HL-60 (cell line): ENCODE results near the gene SRSF9.

Experiments used
- DNase-seq, 2 experiments: peaks; one replicate each; pipeline ENCODE4 v3.0.0-alpha.2; 2010 to 2020; ENCODE audit warnings: low read depth in 1 of 2, low spot score in 1 of 2
- H3K27ac ChIP-seq: fragments of 250-450 bp; sonication (Bioruptor Pico); replicated peaks from 2 replicates; pipeline ENCODE4 v1.5.1; 2020; ENCODE audit warnings: mild to moderate bottlenecking, moderate library complexity
- H3K27me3 ChIP-seq: fragments of 250-450 bp; sonication (Bioruptor Pico); 2 replicates; pipeline ENCODE4 v1.5.1; 2021; ENCODE audit warnings: mild to moderate bottlenecking, moderate library complexity; ENCODE audit not compliant: insufficient read depth, poor library complexity, severe bottlenecking
- H3K4me3 ChIP-seq: replicated peaks from 2 replicates; pipeline ENCODE4 v1.5.1; 2011; ENCODE audit warnings: mild to moderate bottlenecking, control low read depth, low read length; ENCODE audit not compliant: insufficient read depth
- GABPA ChIP-seq: IDR thresholded peaks from 2 replicates; pipeline ENCODE4 v1.6.1; 2012; ENCODE audit warnings: low read depth
- POLR2AphosphoS5 ChIP-seq: IDR thresholded peaks from 2 replicates; pipeline ENCODE4 v1.6.1; 2012; ENCODE audit warnings: low read depth
- REST ChIP-seq: IDR thresholded peaks from 2 replicates; pipeline ENCODE4 v1.6.1; 2012; ENCODE audit warnings: low read depth; ENCODE audit not compliant: insufficient replicate concordance
- SPI1 ChIP-seq: IDR thresholded peaks from 2 replicates; pipeline ENCODE4 v1.6.1; 2012; ENCODE audit warnings: low read depth, mild to moderate bottlenecking, borderline replicate concordance
- TF ChIP-seq, protein P1 (sequence below): IDR thresholded peaks from one replicate; pipeline ENCODE4 v1.5.1; 2011; ENCODE audit warnings: low read length, control low read depth, inconsistent platforms; ENCODE audit not compliant: insufficient read depth

The SRSF9 gene

DNA sequence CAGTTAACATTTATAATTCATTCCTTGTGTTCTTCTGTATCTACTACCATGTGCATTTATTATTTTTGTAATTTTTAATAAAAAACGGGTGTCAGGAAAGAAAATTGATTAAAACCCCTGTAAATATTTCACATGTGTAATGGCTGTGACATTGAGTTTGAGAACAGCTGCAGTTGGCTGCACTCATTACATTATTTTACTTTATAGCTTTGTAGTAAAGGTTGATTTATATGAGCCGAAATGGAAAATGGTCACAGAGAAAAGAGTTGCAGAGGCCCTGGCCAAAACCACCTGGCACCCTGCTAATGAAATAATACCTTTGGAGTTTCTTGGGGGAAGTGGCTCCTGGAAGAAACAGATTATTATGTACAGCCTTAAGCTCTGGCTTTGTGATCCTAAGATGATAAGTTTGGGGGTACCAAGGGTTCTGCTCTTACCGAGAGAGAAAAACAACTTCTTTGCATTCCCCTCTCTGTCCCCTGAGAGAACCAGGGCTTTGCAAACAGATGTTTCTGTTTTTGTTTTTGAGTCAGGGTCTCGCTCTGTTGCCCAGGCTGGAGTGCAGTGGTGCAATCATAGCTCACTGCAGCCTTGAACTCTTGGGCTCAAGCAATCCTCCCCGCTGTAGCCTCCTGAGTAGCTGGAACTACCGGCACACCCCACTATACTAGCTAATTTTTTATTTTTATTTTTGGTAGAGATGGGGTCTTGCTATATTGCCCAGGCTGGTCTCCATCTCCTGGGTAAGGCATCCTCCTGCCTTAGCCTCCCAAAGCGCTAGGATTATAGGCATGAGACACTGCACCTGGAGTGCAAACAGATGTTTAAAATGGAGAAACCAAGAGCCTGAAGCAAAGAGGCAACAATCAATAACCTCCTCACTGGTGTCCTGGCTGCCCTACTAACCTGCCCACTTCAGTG is 16.7 kb upstream of the SRSF9 start:
- Histone ChIP-seq H3K4me3 (no peak overlapping the region), H3K27ac (no peak overlapping the region), H3K27me3 (no peaks in the 10 kb centered on the region)
- DNase-seq: no peak
- TF ChIP-seq POLR2AphosphoS5: no peak
- TF ChIP-seq SPI1: no peak

- no peaks in the 10 kb centered on the region for H3K27me3 ChIP-seq
- peak in 1 of 2 experiments; percentile 39 for DNase-seq
- no peak for TF ChIP-seq REST
- peak; percentile 15; the same call in 1 of the 2 replicates for TF ChIP-seq SPI1
- H3K4me3 ChIP-seq: no peak overlapping the region
- peak overlapping the region; percentile 29; the same call in 1 of the 2 replicates for H3K27ac ChIP-seq
Measured at GRCh38 chr12:120483621-120484020, 14.1 kb upstream of the SRSF9 start.

DNA sequence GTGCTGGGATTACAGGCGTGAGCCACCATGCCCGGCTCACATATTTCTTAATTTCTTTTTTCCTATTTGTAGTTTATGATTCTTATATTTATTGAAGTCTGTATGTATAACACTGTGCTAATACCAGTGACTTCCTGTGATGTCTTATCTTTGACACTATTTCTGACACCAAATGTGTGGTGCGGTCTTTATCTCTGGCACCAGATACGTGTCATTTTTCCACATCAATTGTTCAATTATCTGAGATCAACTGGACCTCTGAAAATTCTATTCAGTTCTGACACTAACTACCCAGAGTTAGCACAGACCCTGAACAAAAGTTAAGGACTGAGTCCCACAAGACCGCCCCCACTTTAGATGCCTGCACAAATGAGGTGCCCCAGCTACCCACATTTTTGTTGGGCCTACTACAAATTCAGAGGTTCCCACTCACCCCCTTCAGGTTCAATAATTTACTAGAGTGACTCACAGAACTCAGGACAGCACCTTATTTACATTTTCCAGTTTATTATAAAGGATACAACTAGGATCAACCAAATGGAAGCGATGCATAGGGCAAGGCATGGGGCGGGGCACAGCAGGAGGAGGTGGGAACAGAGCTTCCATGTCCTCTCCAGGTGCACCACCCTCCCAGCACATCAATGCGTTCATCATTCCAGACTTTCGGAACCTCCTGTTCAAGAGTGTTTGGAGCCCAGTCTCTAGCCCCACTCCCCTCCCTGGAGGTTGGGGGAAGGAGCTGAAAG is 11.6 kb upstream of the SRSF9 start:
- Histone ChIP-seq H3K27ac (no peak overlapping the region), H3K4me3 (no peak overlapping the region), H3K27me3 (no peaks in the 10 kb centered on the region)
- DNase-seq: no peak
- no peak for TF ChIP-seq SPI1
- TF ChIP-seq POLR2AphosphoS5: no peak
- TF ChIP-seq, protein P1, sequence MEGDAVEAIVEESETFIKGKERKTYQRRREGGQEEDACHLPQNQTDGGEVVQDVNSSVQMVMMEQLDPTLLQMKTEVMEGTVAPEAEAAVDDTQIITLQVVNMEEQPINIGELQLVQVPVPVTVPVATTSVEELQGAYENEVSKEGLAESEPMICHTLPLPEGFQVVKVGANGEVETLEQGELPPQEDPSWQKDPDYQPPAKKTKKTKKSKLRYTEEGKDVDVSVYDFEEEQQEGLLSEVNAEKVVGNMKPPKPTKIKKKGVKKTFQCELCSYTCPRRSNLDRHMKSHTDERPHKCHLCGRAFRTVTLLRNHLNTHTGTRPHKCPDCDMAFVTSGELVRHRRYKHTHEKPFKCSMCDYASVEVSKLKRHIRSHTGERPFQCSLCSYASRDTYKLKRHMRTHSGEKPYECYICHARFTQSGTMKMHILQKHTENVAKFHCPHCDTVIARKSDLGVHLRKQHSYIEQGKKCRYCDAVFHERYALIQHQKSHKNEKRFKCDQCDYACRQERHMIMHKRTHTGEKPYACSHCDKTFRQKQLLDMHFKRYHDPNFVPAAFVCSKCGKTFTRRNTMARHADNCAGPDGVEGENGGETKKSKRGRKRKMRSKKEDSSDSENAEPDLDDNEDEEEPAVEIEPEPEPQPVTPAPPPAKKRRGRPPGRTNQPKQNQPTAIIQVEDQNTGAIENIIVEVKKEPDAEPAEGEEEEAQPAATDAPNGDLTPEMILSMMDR: no peak
- no peak for TF ChIP-seq REST
- no peak for TF ChIP-seq GABPA

DNA sequence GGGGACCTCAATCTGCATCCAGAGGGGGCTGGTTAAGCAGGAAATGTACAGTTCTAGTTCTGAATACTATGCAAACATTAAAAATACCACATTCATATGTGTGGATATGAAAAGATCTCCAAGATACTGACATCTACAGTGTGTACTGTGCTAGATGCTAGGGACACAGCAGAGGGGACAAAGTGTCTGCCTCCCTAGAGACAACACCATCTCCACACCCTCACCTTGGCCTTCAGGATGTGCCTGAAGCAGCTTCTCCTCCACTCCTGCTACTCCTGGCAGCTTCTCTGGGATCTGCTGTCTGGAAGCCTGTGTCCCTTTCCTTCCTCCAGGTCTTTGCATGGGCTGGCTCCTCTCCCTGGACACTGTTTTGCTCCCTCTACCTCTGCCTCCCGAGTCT is 10.7 kb upstream of the SRSF9 start:
- DNase-seq: no peak
- TF ChIP-seq GABPA: no peak
- no peak for TF ChIP-seq REST
- TF ChIP-seq POLR2AphosphoS5: no peak
- TF ChIP-seq, protein P1: no peak
- no peak for TF ChIP-seq SPI1
- no peak overlapping the region for H3K27ac ChIP-seq
- no peak overlapping the region for H3K4me3 ChIP-seq
- H3K27me3 ChIP-seq: no peaks in the 10 kb centered on the region
